UCSD-AML1 (cell line): ENCODE data around the gene ARL8A.
"Not testable (repeated sequence)": the region's sequence is repeated elsewhere in the genome, so short reads cannot be mapped to it uniquely, and the experiment has no call there.

Experiments
- DNase-seq: peaks from one replicate; lab custom pipeline; 2025; ENCODE audit not compliant: unreplicated experiment; lab: John Stamatoyannopoulos, UW

The ARL8A gene

DNA sequence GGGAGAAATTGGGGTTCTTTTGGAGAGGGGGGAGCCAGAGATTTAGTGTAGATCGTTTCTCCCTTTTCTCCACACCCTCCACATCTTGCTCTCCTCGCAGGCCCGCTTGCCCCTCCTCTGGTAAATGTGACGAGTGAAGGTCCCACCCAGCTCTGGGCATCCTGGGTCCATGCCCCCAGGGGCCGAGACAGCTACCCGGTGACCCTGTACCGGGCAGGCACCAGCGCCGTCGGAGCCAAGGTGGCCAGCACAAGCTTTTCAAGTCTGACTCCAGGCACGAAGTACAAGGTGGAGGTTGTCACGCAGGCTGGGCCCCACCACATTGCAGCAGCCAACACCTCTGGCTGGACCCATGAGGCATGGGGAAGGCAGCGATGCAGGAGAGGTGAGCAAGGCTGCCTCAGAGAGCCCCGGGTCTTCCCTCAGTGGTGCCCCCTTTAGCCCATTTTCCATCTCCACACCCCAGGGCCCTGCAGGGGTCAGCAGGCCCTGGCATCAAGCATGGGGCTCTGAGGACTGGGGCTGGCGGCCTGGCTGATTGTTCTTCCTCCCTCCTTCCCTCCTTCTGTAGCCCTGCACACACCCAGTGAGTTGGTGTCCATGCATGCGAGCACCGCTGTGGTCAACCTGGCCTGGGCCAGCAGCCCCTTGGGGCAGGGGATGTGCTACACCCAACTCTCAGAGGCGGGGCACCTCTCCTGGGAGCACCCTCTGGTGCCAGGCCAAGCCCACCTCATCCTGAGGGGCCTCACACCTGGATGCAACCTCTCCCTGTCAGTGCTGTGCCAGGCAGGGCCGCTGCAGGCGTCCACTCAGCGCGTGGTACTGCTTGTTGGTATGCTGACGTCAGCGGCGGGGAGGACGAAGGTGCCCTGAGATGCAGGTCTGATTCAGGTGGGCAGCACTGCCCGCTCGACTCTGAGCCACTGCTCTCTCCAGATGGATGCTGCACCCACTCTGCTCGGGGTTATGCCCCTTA lies 32.7 kb upstream of the ARL8A start:
- DNase-seq: no peak

DNA sequence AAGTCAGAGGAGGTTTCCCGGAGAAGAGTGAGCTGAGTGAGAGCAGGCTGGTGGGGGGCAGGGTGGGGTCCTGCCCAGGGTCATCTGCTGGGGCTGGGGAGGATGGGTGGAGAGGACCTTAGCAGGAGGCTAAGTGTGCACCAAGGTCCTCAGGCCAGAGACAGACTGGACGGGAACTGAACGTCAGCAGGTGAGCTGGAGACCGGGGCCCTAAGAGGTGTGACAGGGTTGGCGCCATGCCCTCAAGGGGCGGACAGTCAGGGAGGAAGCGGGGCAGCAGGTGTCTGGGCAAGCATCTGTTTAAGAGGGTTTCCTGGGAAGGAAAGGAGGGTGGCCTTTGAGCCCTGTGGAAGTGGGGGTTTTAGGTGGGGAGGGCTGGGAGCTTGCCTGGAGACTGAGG lies 29.5 kb upstream of the ARL8A start:
- DNase-seq: no peak

- no peak for DNase-seq
Observed at GRCh38 chr1:202172015-202172355, 27.4 kb upstream of the ARL8A start.

GRCh38 chr1:202171292-202172014 lies 26.9 kb upstream of the ARL8A start:
- no peak for DNase-seq

- DNase-seq: no peak
Observed at GRCh38 chr1:202170726-202171125, 26.2 kb upstream of the ARL8A start.

- no peak for DNase-seq
Observed at GRCh38 chr1:202168861-202169260, 24.3 kb upstream of the ARL8A start.

- no peak for DNase-seq
Observed at GRCh38 chr1:202167708-202168415, 23.3 kb upstream of the ARL8A start.

GRCh38 chr1:202167054-202167453 lies 22.5 kb upstream of the ARL8A start:
- not testable (repeated sequence) for DNase-seq

DNA sequence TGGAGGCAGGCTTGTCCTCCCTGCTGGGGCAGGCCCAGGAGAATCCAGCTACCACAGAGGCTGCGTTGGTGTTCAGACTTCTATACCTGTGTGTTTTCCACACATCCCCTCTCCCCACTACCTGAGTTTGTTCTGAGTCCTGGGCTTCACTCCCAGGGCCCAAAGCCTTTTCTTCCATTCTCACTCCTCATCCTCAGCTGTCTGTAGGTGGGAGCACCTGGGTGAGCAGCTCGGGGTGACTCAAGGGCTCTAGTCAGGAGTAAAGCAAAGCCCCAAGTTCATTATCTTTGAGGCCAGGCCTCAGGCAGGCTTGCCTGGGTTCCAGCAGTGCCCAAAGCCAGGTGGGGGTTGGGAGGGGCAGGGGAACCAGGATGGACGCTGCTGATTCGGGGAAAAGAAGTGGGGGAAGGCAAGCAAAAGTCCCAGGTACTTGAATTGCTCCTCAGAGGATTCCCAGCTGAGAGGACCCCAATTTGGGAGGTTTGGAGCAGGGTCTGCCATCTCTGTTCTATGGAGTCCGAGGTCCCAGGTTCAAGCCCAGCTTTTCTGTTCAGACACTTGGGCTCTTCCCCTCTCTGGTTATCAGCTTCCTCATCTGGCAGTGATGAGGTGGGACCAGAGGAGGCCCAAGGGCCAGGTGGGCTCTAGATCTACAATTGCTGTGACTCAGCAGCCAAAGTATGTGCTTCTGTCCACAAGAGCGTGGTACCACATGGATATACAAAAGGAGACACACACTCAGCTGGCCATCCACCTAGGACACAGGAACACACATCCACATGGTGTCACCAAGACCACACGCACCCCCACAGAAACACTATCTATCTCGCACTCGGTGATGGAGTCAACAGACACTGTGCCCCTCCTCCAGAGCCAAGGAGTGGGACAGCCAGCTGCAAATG lies 21.7 kb upstream of the ARL8A start:
- DNase-seq: no peak

GRCh38 chr1:202165267-202165941 lies 20.9 kb upstream of the ARL8A start:
- no peak for DNase-seq

- peak; percentile 63 for DNase-seq
Observed at GRCh38 chr1:202164271-202165037, 19.9 kb upstream of the ARL8A start.

DNA sequence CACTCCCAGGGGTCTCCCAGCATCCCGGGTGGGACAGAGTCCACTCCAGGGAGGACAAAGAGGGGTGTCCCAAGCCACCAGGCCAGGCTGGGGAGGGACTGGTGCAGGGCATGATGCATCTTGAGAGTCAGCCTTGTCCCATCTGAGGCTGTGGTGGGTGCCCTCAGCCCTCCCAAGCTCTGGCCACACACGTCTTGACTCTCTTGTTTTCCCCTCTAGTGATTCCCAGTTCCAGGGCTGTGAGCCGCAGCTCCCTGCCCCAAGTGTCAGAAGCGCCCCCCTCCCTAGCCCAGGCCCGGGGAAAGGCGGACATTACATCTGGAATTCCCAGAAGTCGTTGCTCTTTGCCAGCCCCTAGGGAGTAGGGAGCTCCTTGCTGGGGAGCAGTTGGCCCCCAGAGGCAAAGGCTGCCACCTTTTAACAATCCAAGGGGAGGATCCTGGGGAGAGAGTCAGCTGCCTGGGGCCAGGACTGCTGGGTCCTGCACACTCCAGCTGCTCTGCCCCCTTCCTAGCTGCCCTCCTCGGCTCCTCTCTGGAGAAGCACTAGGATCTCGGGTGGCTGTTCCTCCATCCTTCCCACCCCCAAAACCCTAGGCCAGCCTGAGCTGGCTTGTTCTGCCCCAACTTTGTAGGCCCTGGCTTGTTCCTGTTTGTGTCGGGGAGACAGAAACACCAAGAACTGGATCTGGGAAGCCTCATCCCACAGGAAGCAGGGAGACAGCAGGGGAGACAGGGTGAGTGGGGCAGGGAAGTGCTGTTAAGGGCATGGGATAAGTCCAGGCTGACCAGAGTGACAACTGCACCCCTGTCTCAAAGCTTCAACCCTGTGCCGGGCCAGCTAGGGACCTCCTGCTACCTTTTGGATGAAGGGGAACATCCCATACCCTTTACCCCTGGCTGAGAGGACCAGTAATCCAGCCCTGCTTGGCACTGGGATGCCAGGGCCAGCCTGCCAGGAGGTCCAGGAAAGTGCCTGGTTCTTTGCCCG lies 19.0 kb upstream of the ARL8A start:
- DNase-seq: no peak

- peak; percentile 71 for DNase-seq
Observed at GRCh38 chr1:202162418-202163280, 18.1 kb upstream of the ARL8A start.

- DNase-seq: peak; percentile 72
Observed at GRCh38 chr1:202162047-202162417, 17.5 kb upstream of the ARL8A start.

- DNase-seq: peak; percentile 69
Observed at GRCh38 chr1:202161151-202162046, 16.9 kb upstream of the ARL8A start.

- peak; percentile 86 for DNase-seq
Observed at GRCh38 chr1:202160377-202160940, 15.9 kb upstream of the ARL8A start, which contains the start of gene PTPN7. Gene PTPN7 (minus strand): TSS chr1:202160602. CDS start chr1:202159402, 1,200 bp downstream.
